ENCODE data around the gene CCNA1. TPM values are rescaled to one million over a fixed set of nuclear protein-coding genes. Genes with fewer than 3 reads are reported as not detected.

Gene CCNA1
- total and polyA plus RNA-seq, 2 donors from 2014 or later, result 0.54 to 0.98 TPM

DNA sequence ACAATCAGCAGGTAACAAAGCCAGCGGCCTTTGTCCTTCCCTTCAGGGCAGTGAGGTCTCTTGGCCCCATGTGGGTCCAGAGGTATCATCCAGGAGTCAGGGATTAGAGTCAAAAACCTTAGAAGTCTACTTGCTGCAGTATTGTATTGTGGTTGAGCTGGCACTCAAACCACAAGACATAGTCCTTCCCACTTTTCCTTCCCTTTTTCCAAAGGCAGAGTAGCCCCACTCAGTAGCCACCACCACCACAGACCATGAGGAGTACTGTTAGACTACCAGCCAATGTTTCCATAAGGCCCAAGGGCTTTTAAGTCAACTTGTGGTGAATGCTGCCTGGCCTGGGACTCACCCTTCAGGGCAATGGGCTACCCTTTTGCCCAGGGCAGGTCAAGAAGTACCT, 27.1 kb upstream of the CCNA1 start:
- no peak overlapping the region for H3K27ac ChIP-seq (ENCODE audit: low read depth in 2 of 2, low read length in 2 of 2)
- intact Hi-C loops (cut with DNase I), result no loop called here
- no peaks in the 10 kb centered on the region for H3K9me3 ChIP-seq (ENCODE audit: control insufficient read depth in 2 of 3, insufficient read depth in 1 of 3, low read length in 3 of 3)
- DNase-seq (no peak), FAIRE-seq (no peak)
- TF ChIP-seq, protein P1, sequence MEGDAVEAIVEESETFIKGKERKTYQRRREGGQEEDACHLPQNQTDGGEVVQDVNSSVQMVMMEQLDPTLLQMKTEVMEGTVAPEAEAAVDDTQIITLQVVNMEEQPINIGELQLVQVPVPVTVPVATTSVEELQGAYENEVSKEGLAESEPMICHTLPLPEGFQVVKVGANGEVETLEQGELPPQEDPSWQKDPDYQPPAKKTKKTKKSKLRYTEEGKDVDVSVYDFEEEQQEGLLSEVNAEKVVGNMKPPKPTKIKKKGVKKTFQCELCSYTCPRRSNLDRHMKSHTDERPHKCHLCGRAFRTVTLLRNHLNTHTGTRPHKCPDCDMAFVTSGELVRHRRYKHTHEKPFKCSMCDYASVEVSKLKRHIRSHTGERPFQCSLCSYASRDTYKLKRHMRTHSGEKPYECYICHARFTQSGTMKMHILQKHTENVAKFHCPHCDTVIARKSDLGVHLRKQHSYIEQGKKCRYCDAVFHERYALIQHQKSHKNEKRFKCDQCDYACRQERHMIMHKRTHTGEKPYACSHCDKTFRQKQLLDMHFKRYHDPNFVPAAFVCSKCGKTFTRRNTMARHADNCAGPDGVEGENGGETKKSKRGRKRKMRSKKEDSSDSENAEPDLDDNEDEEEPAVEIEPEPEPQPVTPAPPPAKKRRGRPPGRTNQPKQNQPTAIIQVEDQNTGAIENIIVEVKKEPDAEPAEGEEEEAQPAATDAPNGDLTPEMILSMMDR (IDR thresholded peaks at IDR 0.05; ENCODE audit: borderline replicate concordance, extremely low read depth, insufficient read depth), result no peak
- H3K27me3 ChIP-seq (ENCODE audit: control insufficient read depth, insufficient read depth, low read length), result no peaks in the 10 kb centered on the region
- H3K9ac ChIP-seq (ENCODE audit: low read length in 3 of 3), result no peak overlapping the region
- no peaks in the 10 kb centered on the region for H3K36me3 ChIP-seq (ENCODE audit: control insufficient read depth in 2 of 3, insufficient read depth in 3 of 3, low read length in 3 of 3)
- H3K4me3 ChIP-seq (ENCODE audit: low read length in 3 of 3), result no peak overlapping the region
- no peaks in the 10 kb centered on the region for H3K4me1 ChIP-seq (ENCODE audit: control insufficient read depth in 2 of 3, insufficient read depth in 2 of 3, low read depth in 1 of 3, low read length in 3 of 3)

DNA sequence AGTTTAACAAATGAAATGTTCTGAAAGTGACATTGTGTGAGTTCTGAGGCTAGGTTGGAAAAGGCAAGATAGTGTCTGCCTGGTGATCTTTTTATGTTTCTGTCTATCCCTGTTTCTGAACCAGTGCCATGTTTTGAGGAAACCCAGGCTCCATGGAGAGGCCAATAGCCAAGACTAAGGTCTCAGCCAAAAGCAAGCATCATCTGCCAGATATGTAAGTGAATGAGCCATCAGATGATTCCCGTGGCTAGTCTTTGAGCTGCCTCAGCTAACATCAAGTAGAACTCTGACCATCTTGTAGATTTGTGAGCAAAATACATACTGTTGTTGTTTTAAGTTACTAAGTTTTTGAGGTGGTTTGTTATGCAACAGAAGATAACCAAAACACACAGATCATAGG, 19.6 kb upstream of the CCNA1 start:
- Histone ChIP-seq H3K27me3 (ENCODE audit: control insufficient read depth, insufficient read depth, low read length) (no peaks in the 10 kb centered on the region), H3K9ac (ENCODE audit: low read length in 3 of 3) (no peak overlapping the region), H3K4me1 (ENCODE audit: control insufficient read depth in 2 of 3, insufficient read depth in 2 of 3, low read depth in 1 of 3, low read length in 3 of 3) (no peaks in the 10 kb centered on the region), H3K9me3 (ENCODE audit: control insufficient read depth in 2 of 3, insufficient read depth in 1 of 3, low read length in 3 of 3) (no peaks in the 10 kb centered on the region), H3K36me3 (ENCODE audit: control insufficient read depth in 2 of 3, insufficient read depth in 3 of 3, low read length in 3 of 3) (no peaks in the 10 kb centered on the region), H3K27ac (ENCODE audit: low read depth in 2 of 2, low read length in 2 of 2) (no peak overlapping the region), H3K4me3 (ENCODE audit: low read length in 3 of 3) (no peak overlapping the region)
- FAIRE-seq, result no peak
- DNase-seq, result no peak
- intact Hi-C loops (cut with DNase I), result no loop called here
- TF ChIP-seq, protein P1 (IDR thresholded peaks at IDR 0.05; ENCODE audit: borderline replicate concordance, extremely low read depth, insufficient read depth), result no peak

DNA sequence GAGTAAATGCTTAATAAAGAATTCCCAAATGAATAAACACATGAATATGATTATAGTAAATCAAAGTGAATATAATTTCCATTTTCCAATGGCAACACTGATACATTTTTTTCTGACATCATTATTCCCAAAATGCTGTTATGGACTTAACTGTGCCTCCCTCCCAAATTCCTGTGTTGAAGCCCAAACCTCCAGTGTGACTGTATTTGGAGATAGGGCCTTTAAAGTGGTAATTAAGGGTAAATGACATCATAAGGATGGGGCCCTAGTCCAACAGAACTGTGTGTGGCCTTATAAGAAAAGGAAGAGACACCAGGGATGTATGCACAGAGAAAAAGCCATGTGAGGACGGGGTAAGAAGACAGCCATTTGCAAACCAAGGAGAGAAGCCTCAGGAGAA, 19.1 kb upstream of the CCNA1 start:
- Histone ChIP-seq H3K27ac (ENCODE audit: low read depth in 2 of 2, low read length in 2 of 2) (no peak overlapping the region), H3K9me3 (ENCODE audit: control insufficient read depth in 2 of 3, insufficient read depth in 1 of 3, low read length in 3 of 3) (no peaks in the 10 kb centered on the region), H3K4me3 (ENCODE audit: low read length in 3 of 3) (no peak overlapping the region), H3K27me3 (ENCODE audit: control insufficient read depth, insufficient read depth, low read length) (no peaks in the 10 kb centered on the region), H3K36me3 (ENCODE audit: control insufficient read depth in 2 of 3, insufficient read depth in 3 of 3, low read length in 3 of 3) (no peaks in the 10 kb centered on the region), H3K9ac (ENCODE audit: low read length in 3 of 3) (no peak overlapping the region), H3K4me1 (ENCODE audit: control insufficient read depth in 2 of 3, insufficient read depth in 2 of 3, low read depth in 1 of 3, low read length in 3 of 3) (peaks cover 0 to 2% (median 0%) of the 10 kb centered on the region in 3 donors)
- TF ChIP-seq, protein P1 (IDR thresholded peaks at IDR 0.05; ENCODE audit: borderline replicate concordance, extremely low read depth, insufficient read depth), result no peak
- DNase-seq, result no peak
- FAIRE-seq, result no peak
- intact Hi-C loops (cut with DNase I), result no loop called here

DNA sequence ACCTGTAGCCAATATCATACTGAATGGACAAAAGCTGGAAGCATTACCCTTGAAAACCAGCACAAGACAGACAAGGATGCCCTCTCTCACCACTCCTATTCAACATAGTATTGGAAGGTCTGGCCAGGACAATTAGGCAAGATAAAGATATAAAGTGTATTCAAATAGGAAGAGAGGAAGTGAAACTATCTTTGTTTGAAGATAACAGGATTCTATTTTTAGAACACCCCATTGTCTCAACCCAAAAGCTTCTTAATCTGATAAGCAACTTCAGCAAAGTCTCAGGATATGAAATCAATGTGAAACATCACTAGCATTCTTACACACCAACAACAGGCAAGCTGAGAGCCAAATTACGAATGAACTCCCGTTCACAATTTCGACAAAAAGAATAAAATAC, 17.8 kb upstream of the CCNA1 start:
- Histone ChIP-seq H3K9ac (ENCODE audit: low read length in 3 of 3) (no peak overlapping the region), H3K27ac (ENCODE audit: low read depth in 2 of 2, low read length in 2 of 2) (no peak overlapping the region), H3K9me3 (ENCODE audit: control insufficient read depth in 2 of 3, insufficient read depth in 1 of 3, low read length in 3 of 3) (no peaks in the 10 kb centered on the region), H3K36me3 (ENCODE audit: control insufficient read depth in 2 of 3, insufficient read depth in 3 of 3, low read length in 3 of 3) (no peaks in the 10 kb centered on the region), H3K27me3 (ENCODE audit: control insufficient read depth, insufficient read depth, low read length) (no peaks in the 10 kb centered on the region), H3K4me1 (ENCODE audit: control insufficient read depth in 2 of 3, insufficient read depth in 2 of 3, low read depth in 1 of 3, low read length in 3 of 3) (peaks cover 0 to 2% (median 0%) of the 10 kb centered on the region in 3 donors), H3K4me3 (ENCODE audit: low read length in 3 of 3) (no peak overlapping the region)
- intact Hi-C loops (cut with DNase I), result no loop called here
- TF ChIP-seq, protein P1 (IDR thresholded peaks at IDR 0.05; ENCODE audit: borderline replicate concordance, extremely low read depth, insufficient read depth), result no peak
- FAIRE-seq (no peak), DNase-seq (no peak)

All from kidney (tissue), 14 donors.